Liver (tissue), 9 donors: ENCODE measurements around the gene PTK7. TPM values are rescaled to one million over a fixed set of nuclear protein-coding genes. Genes with fewer than 3 reads are reported as not detected.

Source experiments
- DNase-seq: peaks from one replicate; pipeline ENCODE4 v3.0.0-alpha.2; 2017; ENCODE audit warnings: low spot score
- H3K27ac ChIP-seq, 2 donors: one replicate each; pipeline ENCODE4 v1.7.0; 2013; ENCODE audit warnings: inconsistent platforms in 2 of 2, low read length in 2 of 2, control low read depth in 1 of 2, low read depth in 1 of 2, mild to moderate bottlenecking in 1 of 2
- H3K27me3 ChIP-seq, 4 donors: one replicate each; pipeline versions ENCODE4 v1.6.1 to v1.7.0; 2013; ENCODE audit warnings: low read length in 3 of 4, inconsistent platforms in 1 of 4, mild to moderate bottlenecking in 1 of 4, moderate library complexity in 1 of 4; ENCODE audit not compliant: control insufficient read depth in 4 of 4, insufficient read depth in 4 of 4
- H3K36me3 ChIP-seq, 4 donors: one replicate each; pipeline versions ENCODE4 v1.6.1 to v1.7.0; 2013; ENCODE audit warnings: low read length in 3 of 4, mild to moderate bottlenecking in 3 of 4, low read depth in 1 of 4, moderate library complexity in 1 of 4; ENCODE audit not compliant: control insufficient read depth in 4 of 4, insufficient read depth in 3 of 4
- H3K4me1 ChIP-seq, 4 donors: one replicate each; pipeline versions ENCODE4 v1.6.1 to v1.7.0; 2013; ENCODE audit warnings: low read length in 3 of 4, mild to moderate bottlenecking in 3 of 4, moderate library complexity in 1 of 4; ENCODE audit not compliant: control insufficient read depth in 4 of 4, insufficient read depth in 4 of 4
- H3K4me3 ChIP-seq, 3 donors: one replicate each; pipeline versions ENCODE4 v1.6.1 to v1.7.0; 2013; ENCODE audit warnings: low read length in 3 of 3, control low read depth in 1 of 3, low read depth in 1 of 3, mild to moderate bottlenecking in 1 of 3
- H3K9ac ChIP-seq, 2 donors: one replicate each; pipeline ENCODE4 v1.7.0; 2013; ENCODE audit warnings: low read length in 2 of 2, mild to moderate bottlenecking in 2 of 2, moderate library complexity in 2 of 2, control low read depth in 1 of 2, low read depth in 1 of 2
- H3K9me3 ChIP-seq, 4 donors: one replicate each; pipeline versions ENCODE4 v1.6.1 to v1.7.0; 2013; ENCODE audit warnings: low read length in 3 of 4; ENCODE audit not compliant: control insufficient read depth in 4 of 4
- EGR1 ChIP-seq, 2 donors: IDR thresholded peaks; 2 replicates each; pipeline ENCODE4 v1.6.1; 2016 to 2018; ENCODE audit warnings: antibody characterized with exemption in 2 of 2, low read depth in 2 of 2
- FOXA1 ChIP-seq: IDR thresholded peaks from 2 replicates; pipeline ENCODE4 v1.6.1; 2016; ENCODE audit warnings: antibody characterized with exemption
- FOXA2 ChIP-seq: IDR thresholded peaks from 2 replicates; pipeline ENCODE4 v1.6.1; 2016; ENCODE audit warnings: antibody characterized with exemption
- GABPA ChIP-seq, 2 donors: IDR thresholded peaks in 1 of 2; conservative IDR thresholded peaks in 1 of 2; 2 replicates each; pipeline ENCODE4 v1.6.1; 2016; ENCODE audit warnings: antibody characterized with exemption in 2 of 2, mild to moderate bottlenecking in 1 of 2, moderate library complexity in 1 of 2
- HNF4A ChIP-seq, 2 donors: conservative IDR thresholded peaks; 2 replicates each; pipeline ENCODE4 v1.6.1; 2016; ENCODE audit warnings: antibody characterized with exemption in 2 of 2, mild to moderate bottlenecking in 2 of 2
- HNF4G ChIP-seq: IDR thresholded peaks from 2 replicates; pipeline ENCODE4 v1.6.1; 2016; ENCODE audit warnings: antibody characterized with exemption
- JUND ChIP-seq, 2 donors: IDR thresholded peaks; 2 replicates each; pipeline ENCODE4 v1.6.1; 2016; ENCODE audit warnings: antibody characterized with exemption in 2 of 2
- NR2F2 ChIP-seq: IDR thresholded peaks from 2 replicates; pipeline ENCODE4 v1.6.1; 2016; ENCODE audit warnings: antibody characterized with exemption
- RXRA ChIP-seq, 2 donors: IDR thresholded peaks; 2 replicates each; pipeline ENCODE4 v1.6.1; 2017 to 2018; ENCODE audit warnings: antibody characterized with exemption in 2 of 2, mild to moderate bottlenecking in 1 of 2
- SP1 ChIP-seq: IDR thresholded peaks from 2 replicates; pipeline ENCODE4 v1.6.1; 2018; ENCODE audit warnings: antibody characterized with exemption, mild to moderate bottlenecking
- TAF1 ChIP-seq: conservative IDR thresholded peaks from 2 replicates; pipeline ENCODE4 v1.6.1; 2016; ENCODE audit warnings: antibody characterized with exemption, mild to moderate bottlenecking
- YY1 ChIP-seq: IDR thresholded peaks from 2 replicates; pipeline ENCODE4 v1.6.1; 2016; ENCODE audit warnings: antibody characterized with exemption, mild to moderate bottlenecking
- WGBS: extraction: QIAGEN DNeasy Blood & Tissue Kit; methylation state at CpG from one replicate; pipeline ENCODE4 v1.1.7; 2013; 5-methylcytosine and 5-hydroxymethylcytosine counted together
- polyA plus RNA-seq, 2 donors: library from polyadenylated mRNA; stranded (reverse) in 1 of 2; unstranded in 1 of 2; fragments of 200-250 nt in 1 of 2; fragments of >200 nt in 1 of 2; fragmentation: Nextera tagmentation in 1 of 2; extraction: Ambion mirVana in 1 of 2; gene quantifications; one replicate each; pipeline versions ENCODE4 v1.2.1 to v1.2.3, GENCODE V29; 2013 to 2015
- total RNA-seq, 2 donors: library from RNA; depleted of rRNA; stranded (reverse); fragments of >200 nt; gene quantifications; one replicate each; pipeline ENCODE4 v1.2.3, GENCODE V29; 2014
- TF ChIP-seq, protein P1 (sequence below): IDR thresholded peaks from 2 replicates; pipeline ENCODE4 v1.6.1; 2016; ENCODE audit warnings: antibody characterized with exemption
- TF ChIP-seq, protein P2 (sequence below): IDR thresholded peaks from 2 replicates; pipeline ENCODE4 v1.6.1; 2016; ENCODE audit warnings: antibody characterized with exemption
- TF ChIP-seq, protein P3 (sequence below): IDR thresholded peaks from 2 replicates; pipeline ENCODE4 v1.6.1; 2016; ENCODE audit warnings: antibody characterized with exemption, mild to moderate bottlenecking
- TF ChIP-seq, protein P4 (sequence below): IDR thresholded peaks from 2 replicates; pipeline ENCODE4 v1.6.1; 2016; ENCODE audit warnings: antibody characterized with exemption
- TF ChIP-seq, protein P5 (sequence below): fragments of 150-350 bp; IDR thresholded peaks from 2 replicates; pipeline ENCODE4 v1.5.1; 2017; ENCODE audit warnings: improper control_type of control experiment, low read depth, low read length; ENCODE audit not compliant: missing input control
- donor health status: healthy.
- donor health status: healthy.
- donor health status: healthy.
- donor health status: healthy.
- donor health status: healthy.

The PTK7 gene
- total and polyA plus RNA-seq, 4 donors = 0.67 to 10.5 (median 1.3) TPM

DNA sequence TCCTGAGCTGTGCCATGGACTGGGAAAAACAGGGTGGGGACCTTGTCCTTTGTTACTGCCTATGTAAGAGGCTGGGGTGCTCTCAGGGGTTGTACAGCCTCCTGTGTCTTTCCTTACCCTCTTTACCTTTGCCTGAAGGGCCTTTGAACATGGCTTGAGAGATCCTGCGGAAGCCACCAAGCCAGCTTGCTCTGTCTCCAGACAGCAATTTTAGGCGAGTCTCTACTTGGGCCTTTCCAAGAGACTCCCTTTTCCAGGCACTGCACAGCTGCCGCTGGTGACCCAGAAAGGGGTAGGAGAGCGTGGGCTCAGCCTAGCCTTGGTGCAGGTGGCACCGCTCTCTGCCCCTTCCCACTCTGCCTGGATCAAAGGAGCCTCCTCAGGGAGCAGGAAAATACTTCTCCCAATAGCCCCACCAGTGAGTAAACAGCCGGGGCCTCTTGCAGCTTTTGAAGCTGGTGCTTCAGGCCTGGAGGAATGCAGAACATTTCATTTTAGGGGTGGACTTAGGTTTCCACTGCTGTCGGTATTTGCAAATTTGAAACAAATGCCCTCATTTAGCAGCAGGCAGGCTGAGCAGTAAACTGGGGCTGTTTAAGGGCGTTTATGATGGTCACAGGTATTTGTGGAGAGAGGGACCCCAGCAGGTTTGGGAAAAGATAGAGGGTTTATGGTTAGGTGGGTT, 13.9 kb downstream of the PTK7 start:
- Histone ChIP-seq H3K9ac (no peak overlapping the region), H3K4me3 (no peak overlapping the region), H3K9me3 (no peaks in the 10 kb centered on the region), H3K36me3 (no peaks in the 10 kb centered on the region), H3K27me3 (no peaks in the 10 kb centered on the region), H3K27ac (no peak overlapping the region), H3K4me1 (peaks cover 0 to 7% (median 3%) of the 10 kb centered on the region in 4 donors)
- WGBS = 85% methylated on average over 8 of the region's 8 CpGs
- TF ChIP-seq FOXA1 (no peak), SP1 (no peak), TAF1 (no peak), NR2F2 (no peak), JUND (IDR thresholded peaks at IDR 0.05) (no peak), YY1 (no peak), EGR1 (IDR thresholded peaks at IDR 0.05; ENCODE audit: low read depth in 2 of 2) (no peak), RXRA (IDR thresholded peaks at IDR 0.05) (no peak), FOXA2 (no peak), HNF4A (conservative IDR thresholded peaks at IDR 0.05) (no peak), HNF4G (no peak)
- TF ChIP-seq, protein P1, sequence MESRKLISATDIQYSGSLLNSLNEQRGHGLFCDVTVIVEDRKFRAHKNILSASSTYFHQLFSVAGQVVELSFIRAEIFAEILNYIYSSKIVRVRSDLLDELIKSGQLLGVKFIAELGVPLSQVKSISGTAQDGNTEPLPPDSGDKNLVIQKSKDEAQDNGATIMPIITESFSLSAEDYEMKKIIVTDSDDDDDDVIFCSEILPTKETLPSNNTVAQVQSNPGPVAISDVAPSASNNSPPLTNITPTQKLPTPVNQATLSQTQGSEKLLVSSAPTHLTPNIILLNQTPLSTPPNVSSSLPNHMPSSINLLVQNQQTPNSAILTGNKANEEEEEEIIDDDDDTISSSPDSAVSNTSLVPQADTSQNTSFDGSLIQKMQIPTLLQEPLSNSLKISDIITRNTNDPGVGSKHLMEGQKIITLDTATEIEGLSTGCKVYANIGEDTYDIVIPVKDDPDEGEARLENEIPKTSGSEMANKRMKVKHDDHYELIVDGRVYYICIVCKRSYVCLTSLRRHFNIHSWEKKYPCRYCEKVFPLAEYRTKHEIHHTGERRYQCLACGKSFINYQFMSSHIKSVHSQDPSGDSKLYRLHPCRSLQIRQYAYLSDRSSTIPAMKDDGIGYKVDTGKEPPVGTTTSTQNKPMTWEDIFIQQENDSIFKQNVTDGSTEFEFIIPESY = no peak
- TF ChIP-seq, protein P2, sequence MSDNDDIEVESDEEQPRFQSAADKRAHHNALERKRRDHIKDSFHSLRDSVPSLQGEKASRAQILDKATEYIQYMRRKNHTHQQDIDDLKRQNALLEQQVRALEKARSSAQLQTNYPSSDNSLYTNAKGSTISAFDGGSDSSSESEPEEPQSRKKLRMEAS = no peak
- TF ChIP-seq, protein P3, sequence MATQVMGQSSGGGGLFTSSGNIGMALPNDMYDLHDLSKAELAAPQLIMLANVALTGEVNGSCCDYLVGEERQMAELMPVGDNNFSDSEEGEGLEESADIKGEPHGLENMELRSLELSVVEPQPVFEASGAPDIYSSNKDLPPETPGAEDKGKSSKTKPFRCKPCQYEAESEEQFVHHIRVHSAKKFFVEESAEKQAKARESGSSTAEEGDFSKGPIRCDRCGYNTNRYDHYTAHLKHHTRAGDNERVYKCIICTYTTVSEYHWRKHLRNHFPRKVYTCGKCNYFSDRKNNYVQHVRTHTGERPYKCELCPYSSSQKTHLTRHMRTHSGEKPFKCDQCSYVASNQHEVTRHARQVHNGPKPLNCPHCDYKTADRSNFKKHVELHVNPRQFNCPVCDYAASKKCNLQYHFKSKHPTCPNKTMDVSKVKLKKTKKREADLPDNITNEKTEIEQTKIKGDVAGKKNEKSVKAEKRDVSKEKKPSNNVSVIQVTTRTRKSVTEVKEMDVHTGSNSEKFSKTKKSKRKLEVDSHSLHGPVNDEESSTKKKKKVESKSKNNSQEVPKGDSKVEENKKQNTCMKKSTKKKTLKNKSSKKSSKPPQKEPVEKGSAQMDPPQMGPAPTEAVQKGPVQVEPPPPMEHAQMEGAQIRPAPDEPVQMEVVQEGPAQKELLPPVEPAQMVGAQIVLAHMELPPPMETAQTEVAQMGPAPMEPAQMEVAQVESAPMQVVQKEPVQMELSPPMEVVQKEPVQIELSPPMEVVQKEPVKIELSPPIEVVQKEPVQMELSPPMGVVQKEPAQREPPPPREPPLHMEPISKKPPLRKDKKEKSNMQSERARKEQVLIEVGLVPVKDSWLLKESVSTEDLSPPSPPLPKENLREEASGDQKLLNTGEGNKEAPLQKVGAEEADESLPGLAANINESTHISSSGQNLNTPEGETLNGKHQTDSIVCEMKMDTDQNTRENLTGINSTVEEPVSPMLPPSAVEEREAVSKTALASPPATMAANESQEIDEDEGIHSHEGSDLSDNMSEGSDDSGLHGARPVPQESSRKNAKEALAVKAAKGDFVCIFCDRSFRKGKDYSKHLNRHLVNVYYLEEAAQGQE = no peak
- TF ChIP-seq, protein P4, sequence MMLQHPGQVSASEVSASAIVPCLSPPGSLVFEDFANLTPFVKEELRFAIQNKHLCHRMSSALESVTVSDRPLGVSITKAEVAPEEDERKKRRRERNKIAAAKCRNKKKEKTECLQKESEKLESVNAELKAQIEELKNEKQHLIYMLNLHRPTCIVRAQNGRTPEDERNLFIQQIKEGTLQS = no peak
- no peak for DNase-seq

DNA sequence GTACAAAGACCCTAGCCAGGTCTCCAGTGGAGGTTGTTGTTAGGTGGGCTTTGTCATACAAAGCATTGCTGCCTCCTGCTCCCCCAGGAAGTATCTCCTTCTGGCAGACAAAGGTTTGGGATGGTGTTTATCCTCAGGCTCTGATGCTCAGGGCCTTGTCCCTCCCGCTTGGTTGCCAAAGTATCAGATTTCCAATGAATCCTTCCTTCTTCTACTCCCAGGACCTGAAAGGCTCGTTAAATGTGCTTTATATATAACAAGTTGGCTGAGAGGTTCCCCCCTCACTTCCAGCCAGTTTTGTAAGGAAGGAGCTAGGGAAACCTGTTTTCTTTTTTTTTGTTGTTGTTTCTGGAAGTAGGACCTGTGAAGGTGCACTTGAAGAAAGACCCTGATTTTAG, 14.4 kb downstream of the PTK7 start:
- no peaks in the 10 kb centered on the region for H3K36me3 ChIP-seq
- 77% methylated on average over 2 of the region's 2 CpGs for WGBS
- no peaks in the 10 kb centered on the region for H3K9me3 ChIP-seq
- no peak for DNase-seq
- no peak overlapping the region for H3K4me3 ChIP-seq
- TF ChIP-seq RXRA (IDR thresholded peaks at IDR 0.05) (no peak), JUND (IDR thresholded peaks at IDR 0.05) (no peak), GABPA (IDR thresholded peaks at IDR 0.05 in 1 of 2, conservative IDR thresholded peaks at IDR 0.05 in 1 of 2) (no peak), TAF1 (no peak), FOXA1 (no peak), FOXA2 (no peak), HNF4G (no peak), NR2F2 (no peak), SP1 (no peak), YY1 (no peak), EGR1 (IDR thresholded peaks at IDR 0.05; ENCODE audit: low read depth in 2 of 2) (no peak)
- TF ChIP-seq, protein P5, sequence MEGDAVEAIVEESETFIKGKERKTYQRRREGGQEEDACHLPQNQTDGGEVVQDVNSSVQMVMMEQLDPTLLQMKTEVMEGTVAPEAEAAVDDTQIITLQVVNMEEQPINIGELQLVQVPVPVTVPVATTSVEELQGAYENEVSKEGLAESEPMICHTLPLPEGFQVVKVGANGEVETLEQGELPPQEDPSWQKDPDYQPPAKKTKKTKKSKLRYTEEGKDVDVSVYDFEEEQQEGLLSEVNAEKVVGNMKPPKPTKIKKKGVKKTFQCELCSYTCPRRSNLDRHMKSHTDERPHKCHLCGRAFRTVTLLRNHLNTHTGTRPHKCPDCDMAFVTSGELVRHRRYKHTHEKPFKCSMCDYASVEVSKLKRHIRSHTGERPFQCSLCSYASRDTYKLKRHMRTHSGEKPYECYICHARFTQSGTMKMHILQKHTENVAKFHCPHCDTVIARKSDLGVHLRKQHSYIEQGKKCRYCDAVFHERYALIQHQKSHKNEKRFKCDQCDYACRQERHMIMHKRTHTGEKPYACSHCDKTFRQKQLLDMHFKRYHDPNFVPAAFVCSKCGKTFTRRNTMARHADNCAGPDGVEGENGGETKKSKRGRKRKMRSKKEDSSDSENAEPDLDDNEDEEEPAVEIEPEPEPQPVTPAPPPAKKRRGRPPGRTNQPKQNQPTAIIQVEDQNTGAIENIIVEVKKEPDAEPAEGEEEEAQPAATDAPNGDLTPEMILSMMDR = no peak
- TF ChIP-seq, protein P4 = no peak
- TF ChIP-seq, protein P3 = no peak
- H3K4me1 ChIP-seq = peaks cover 0 to 7% (median 3%) of the 10 kb centered on the region in 4 donors
- no peak overlapping the region for H3K9ac ChIP-seq
- H3K27ac ChIP-seq = no peak overlapping the region
- no peaks in the 10 kb centered on the region for H3K27me3 ChIP-seq
